HG03159 (cell line): ENCODE results near the gene HBP1.
"Not testable (repeated sequence)": the region's sequence is repeated elsewhere in the genome, so short reads cannot be mapped to it uniquely, and the experiment has no call there.

Source experiments
- ATAC-seq: cut with Tn5 transposase; IDR thresholded peaks from one replicate; pipeline ENCODE4 v1.9.1; 2021; ENCODE audit warnings: mild to moderate bottlenecking, moderate library complexity; ENCODE audit not compliant: unreplicated experiment

The HBP1 gene

GRCh38 chr7:107152011-107152410 is 16.8 kb upstream of the HBP1 start:
- ATAC-seq: no peak

GRCh38 chr7:107154826-107155225 is 14.0 kb upstream of the HBP1 start:
- no peak for ATAC-seq

- not testable (repeated sequence) for ATAC-seq
Measured at GRCh38 chr7:107155726-107156125, 13.1 kb upstream of the HBP1 start.

GRCh38 chr7:107157091-107157490 is 11.7 kb upstream of the HBP1 start:
- no peak for ATAC-seq

GRCh38 chr7:107158028-107158427 is 10.8 kb upstream of the HBP1 start:
- no peak for ATAC-seq

- no peak for ATAC-seq
Measured at GRCh38 chr7:107160389-107160788, 8.4 kb upstream of the HBP1 start.

- no peak for ATAC-seq
Measured at GRCh38 chr7:107161415-107161814, 7.4 kb upstream of the HBP1 start.

GRCh38 chr7:107162475-107162874 is 6.3 kb upstream of the HBP1 start:
- ATAC-seq: no peak

GRCh38 chr7:107164092-107164491 is 4.7 kb upstream of the HBP1 start:
- no peak for ATAC-seq

GRCh38 chr7:107165341-107165740 is 3.5 kb upstream of the HBP1 start:
- ATAC-seq: no peak

- ATAC-seq: no peak
Measured at GRCh38 chr7:107166736-107167426, 1.9 kb upstream of the HBP1 start.

- ATAC-seq: no peak
Measured at GRCh38 chr7:107167483-107168232, 1.1 kb upstream of the HBP1 start.

- peak; percentile 15 for ATAC-seq
Measured at GRCh38 chr7:107169120-107170050, 582 bp downstream of the HBP1 start.

- no peak for ATAC-seq
Measured at GRCh38 chr7:107170051-107170915, 1.5 kb downstream of the HBP1 start.

GRCh38 chr7:107171496-107171895 is 2.7 kb downstream of the HBP1 start:
- no peak for ATAC-seq

GRCh38 chr7:107172276-107173032 is 3.7 kb downstream of the HBP1 start:
- ATAC-seq: no peak

- no peak for ATAC-seq
Measured at GRCh38 chr7:107173191-107173590, 4.4 kb downstream of the HBP1 start.

- peak; percentile 42 for ATAC-seq
Measured at GRCh38 chr7:107173691-107174406, 5.0 kb downstream of the HBP1 start.
